GM18873 (cell line): Measurements from ENCODE around the gene RHOB.
"Not testable (repeated sequence)": the region's sequence is repeated elsewhere in the genome, so short reads cannot be mapped to it uniquely, and the experiment has no call there.

Experiments used
- ATAC-seq: cut with Tn5 transposase; IDR thresholded peaks from one replicate; pipeline ENCODE4 v1.9.1; 2021; ENCODE audit warnings: mild to moderate bottlenecking, moderate library complexity, moderate number of reproducible peaks; ENCODE audit not compliant: unreplicated experiment, low FRiP score

Gene RHOB

GRCh38 chr2:20446917-20447436 is at the start of gene RHOB:
TSS of gene RHOB (plus strand) at chr2:20447074. CDS start at chr2:20447466, 392 bp downstream.
- ATAC-seq, result peak; percentile 96

DNA sequence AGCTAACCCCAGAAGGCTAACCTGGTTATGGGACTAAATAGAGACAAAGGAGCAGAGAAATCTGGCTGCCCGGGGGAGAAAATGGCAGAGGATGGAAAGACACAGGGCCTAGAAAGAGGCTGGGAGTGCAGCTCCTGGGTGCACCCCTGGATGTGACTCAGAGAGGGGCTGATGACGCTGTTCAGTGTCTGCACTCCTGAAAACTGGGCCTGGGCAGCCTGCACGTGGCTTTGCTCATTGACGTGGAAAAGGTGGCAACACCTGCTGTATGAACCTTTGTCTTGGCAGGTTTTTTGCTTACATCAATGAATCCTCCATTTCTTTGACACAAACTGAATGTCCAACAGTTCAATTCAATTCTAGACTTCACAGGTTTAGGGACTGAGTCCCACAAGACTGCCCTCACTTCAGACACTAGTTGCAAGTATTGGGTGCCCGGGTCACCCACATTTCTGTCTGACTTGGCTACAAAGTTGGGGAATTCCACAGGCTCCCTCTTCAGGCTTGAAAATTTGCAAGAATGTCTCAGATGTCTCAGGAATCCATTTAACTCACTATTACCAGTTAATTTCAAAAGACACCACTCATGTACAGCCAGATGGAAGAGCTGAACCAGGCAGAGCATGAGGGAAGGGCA is 48.9 kb upstream of the RHOB start:
- no peak for ATAC-seq

DNA sequence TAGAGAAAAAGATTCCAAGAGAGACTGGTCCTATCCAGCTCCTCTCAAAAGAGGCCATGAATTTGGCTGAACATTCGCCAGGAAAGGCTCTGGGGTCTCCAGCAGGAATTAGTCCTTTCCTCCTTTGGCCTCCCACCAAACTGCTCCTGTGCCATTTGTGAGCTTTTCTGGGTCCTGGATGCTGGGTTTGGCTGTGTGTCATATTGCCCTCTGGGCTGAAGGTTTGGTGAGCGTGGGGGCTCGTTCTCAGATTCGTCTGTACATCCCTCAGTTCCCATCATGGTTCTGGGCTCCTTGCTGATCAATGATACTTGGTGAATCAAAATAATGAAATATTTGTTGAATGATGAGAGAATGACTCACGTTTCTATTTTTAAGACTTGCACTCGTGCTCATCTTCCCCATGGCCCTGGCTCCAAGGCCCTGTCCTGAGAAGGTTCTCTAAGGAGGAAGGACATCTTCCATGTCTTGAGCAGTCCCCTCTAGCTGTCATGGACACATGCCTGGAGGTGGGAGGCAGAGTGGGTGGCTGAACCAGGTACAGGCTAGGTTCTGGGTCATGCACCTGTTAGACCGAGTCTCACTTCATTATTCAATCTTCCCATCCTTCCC is 47.8 kb upstream of the RHOB start:
- ATAC-seq, result no peak

GRCh38 chr2:20400306-20400705 is 46.6 kb upstream of the RHOB start:
- no peak for ATAC-seq

- no peak for ATAC-seq
Measured at GRCh38 chr2:20400787-20401488, 45.9 kb upstream of the RHOB start.

DNA sequence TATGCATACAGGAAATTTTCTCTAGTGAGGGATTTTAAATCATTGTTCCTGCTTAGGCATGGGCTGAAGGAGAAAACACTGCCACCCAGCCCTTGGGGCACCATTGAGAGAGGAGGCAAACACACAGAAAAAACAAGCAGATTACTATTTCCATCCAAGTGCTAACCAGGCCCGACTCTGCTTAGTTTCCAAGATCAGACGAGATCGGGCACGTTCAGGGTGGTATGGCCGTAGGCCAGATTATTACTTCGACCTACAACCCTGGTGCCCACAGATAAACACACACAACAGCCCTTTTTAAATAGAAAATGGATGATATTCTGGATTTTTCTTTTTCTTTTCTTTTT is 45.4 kb upstream of the RHOB start:
- ATAC-seq, result no peak

DNA sequence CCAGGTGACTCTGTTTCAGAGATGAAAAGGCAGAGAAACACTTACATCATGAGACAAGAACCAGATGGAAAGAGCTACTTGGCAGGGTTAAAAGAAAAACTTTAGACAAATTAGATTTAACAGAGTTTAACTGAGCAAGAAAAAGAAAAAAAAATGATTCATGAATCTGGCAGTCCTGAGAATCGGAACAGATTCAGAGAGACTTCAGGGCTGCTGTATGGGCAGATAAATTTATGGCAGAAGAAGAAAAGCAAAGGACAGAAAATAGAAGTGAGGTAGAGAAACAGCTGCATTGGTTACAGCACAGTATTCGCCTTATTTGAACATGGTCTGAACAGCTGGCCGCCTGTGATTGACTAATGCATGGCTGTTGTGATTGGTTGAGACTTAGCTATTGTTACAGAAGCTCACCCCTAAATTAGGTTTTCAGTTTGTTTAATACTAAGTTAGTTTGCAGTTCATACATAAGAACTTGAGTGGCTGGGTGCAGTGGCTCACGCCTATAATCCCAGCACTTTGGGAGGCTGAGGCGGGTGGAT is 43.0 kb upstream of the RHOB start:
- no peak for ATAC-seq

DNA sequence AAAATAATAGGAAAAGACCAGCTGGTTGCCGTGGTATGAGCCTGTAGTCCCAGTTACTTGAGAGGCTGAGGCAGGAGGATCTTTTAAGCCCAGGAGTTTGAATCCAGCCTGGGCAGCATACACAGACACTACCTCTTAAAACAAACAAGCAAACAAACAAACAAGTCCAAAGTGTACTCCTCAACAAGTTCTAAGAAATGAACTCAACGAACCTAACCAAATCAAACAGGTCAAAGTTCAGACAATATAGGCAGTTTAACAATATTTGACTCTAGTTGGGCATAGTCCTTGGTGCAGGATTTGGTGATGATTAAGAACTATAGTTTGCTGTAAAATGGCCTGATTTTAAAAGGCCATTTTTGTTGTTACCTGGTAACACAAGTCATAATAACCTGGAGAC is 41.9 kb upstream of the RHOB start:
- ATAC-seq, result no peak

GRCh38 chr2:20409039-20409438 is 37.8 kb upstream of the RHOB start:
- ATAC-seq, result no peak

GRCh38 chr2:20410556-20411277 is 36.2 kb upstream of the RHOB start:
- no peak for ATAC-seq

GRCh38 chr2:20411361-20411894 is 35.4 kb upstream of the RHOB start:
- ATAC-seq, result peak; percentile 99

- no peak for ATAC-seq
Measured at GRCh38 chr2:20414806-20415205, 32.1 kb upstream of the RHOB start.

DNA sequence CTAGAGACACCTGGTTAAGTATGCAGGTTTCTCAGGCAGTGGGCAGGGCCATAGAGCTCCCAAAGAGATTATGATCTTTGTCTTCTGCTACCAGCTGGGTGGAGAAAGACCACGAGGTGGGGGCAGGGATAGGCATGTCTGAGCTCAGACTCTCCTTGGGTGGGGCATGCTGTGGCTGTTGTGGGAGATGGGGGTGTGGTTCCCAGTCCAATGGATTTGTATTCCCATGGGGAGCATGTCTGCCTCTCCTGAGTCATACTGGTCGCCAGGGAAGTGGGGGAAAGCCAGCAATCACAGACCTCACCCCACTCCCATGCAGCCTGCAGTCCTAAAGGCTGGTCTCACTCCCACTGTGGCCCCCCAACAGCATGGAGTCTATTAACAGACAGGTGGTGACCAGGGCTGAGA is 31.4 kb upstream of the RHOB start:
- ATAC-seq, result no peak

DNA sequence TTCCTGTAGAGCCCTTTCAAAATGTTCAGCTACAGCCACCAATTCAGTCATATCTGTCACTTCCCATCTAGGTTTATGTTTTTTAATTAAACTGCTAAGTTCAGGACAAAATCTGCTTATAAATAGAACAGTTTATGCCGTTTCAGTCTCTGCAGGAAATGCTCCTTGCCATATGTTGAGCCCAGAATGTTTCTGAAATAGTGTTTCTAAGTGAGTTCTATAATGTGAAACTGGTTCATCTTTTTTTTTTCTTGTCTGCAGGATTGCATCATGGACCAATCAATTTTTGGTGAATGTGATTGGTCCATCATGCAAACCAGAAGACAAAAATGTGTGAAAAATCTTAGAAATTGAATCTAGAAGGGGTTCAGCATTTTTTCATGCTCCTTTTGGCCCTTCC is 30.2 kb upstream of the RHOB start:
- no peak for ATAC-seq

DNA sequence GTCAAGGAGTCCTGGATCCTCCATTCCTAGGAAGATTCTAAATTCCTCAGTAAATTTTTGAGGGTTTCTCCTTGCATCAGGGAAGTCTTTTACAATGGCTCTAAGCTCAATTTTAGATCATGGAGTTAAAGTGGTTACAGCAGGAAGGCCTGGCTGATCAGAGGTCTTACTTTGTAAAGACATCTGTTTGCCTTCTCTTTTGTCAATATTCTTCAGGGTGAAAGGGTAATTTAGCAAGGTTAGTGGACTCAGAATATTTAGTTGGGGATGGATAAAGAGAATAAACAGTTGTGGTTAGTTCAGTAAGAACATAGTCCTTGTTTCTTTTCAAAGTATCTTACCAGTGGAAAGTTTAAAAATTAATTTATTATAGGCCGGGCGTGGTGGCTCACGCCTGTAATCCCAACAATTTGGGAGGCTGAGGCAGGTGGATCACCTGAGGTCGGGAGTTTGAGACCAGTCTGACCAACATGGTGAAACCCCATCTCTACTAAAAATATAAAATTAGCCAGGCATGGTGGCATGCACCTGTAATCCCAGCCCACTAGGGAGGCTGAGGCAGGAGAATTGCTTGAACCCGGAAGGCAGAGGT is 29.5 kb upstream of the RHOB start:
- ATAC-seq, result not testable (repeated sequence)

DNA sequence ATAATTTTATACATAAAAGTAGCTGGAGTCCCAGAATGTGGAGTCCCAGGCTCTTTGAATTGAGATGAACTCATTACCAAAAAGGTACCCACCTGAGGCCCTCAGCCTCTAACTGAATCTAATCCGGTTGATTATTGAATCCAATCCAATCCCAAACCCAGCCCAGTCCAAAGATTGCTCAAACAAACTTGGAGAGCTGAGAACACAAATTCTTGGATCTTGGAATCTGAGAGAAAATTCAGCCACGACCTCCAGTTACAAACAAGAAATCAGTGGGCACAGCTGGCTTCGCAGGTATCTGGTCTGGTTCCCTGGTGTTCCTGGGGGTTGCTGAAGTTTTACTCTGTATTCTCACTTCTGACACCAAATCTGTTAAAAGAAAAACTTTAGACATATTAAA is 28.4 kb upstream of the RHOB start:
- ATAC-seq, result no peak

GRCh38 chr2:20419007-20419576 is 27.8 kb upstream of the RHOB start:
- no peak for ATAC-seq

- ATAC-seq, result no peak
Measured at GRCh38 chr2:20419752-20420151, 27.1 kb upstream of the RHOB start.

- ATAC-seq, result no peak
Measured at GRCh38 chr2:20421336-20421987, 25.4 kb upstream of the RHOB start.
